Hair follicular keratinocyte (primary cell): ENCODE results near the gene NRDC. TPM values are rescaled to one million over a fixed set of nuclear protein-coding genes. Genes with fewer than 3 reads are reported as not detected.

Experiments
- total RNA-seq: library from RNA; depleted of rRNA; stranded (reverse); fragments of >200 nt; gene quantifications from 2 replicates; pipeline ENCODE4 v1.2.3, GENCODE V29; 2015

Gene NRDC, protein sequence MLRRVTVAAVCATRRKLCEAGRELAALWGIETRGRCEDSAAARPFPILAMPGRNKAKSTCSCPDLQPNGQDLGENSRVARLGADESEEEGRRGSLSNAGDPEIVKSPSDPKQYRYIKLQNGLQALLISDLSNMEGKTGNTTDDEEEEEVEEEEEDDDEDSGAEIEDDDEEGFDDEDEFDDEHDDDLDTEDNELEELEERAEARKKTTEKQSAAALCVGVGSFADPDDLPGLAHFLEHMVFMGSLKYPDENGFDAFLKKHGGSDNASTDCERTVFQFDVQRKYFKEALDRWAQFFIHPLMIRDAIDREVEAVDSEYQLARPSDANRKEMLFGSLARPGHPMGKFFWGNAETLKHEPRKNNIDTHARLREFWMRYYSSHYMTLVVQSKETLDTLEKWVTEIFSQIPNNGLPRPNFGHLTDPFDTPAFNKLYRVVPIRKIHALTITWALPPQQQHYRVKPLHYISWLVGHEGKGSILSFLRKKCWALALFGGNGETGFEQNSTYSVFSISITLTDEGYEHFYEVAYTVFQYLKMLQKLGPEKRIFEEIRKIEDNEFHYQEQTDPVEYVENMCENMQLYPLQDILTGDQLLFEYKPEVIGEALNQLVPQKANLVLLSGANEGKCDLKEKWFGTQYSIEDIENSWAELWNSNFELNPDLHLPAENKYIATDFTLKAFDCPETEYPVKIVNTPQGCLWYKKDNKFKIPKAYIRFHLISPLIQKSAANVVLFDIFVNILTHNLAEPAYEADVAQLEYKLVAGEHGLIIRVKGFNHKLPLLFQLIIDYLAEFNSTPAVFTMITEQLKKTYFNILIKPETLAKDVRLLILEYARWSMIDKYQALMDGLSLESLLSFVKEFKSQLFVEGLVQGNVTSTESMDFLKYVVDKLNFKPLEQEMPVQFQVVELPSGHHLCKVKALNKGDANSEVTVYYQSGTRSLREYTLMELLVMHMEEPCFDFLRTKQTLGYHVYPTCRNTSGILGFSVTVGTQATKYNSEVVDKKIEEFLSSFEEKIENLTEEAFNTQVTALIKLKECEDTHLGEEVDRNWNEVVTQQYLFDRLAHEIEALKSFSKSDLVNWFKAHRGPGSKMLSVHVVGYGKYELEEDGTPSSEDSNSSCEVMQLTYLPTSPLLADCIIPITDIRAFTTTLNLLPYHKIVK
- 67.2 and 71.6 TPM in 2 replicates for total RNA-seq

DNA sequence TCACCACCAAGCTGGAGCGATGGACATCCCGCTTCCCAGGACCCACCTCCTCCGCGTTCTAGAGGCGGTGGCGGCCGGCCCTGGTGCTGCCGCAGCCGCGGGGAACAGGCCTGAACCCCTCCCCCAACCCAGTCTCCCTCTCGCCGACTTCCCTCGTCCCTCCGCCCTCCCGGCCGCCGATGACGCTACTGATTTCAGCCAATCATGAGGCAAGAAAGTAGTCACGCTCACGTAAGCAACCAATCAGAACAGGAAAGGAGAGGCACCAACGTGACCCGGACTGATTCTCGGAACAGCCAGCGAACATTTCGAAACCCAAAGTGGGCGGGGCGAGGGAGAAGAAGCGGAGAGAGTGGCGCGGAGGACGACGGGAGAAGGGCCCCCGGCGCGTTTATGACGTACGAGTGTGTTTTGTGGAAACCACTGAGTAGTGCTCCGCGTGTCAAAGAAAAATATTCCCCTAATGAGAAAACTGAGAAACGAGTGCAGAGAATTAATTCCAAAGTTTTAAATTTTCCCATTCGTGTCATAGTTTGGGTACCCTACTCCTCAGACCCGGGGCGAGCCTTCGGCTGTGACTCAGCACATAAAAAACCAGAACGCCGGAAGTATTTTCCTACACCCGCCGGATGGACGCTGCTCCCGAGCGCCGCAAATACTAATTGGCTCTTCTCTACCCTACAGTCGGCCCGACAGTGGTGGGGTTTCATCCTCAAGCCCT lies at the start of gene NRDC:
NRDC (minus strand) TSS at position 112 of the 721 bp plus-strand sequence. CDS start 112 bp downstream, outside the sequence.

Other genes starting within 250 kb of the NRDC start
- gene RAB3B, start 112.0 kb upstream of the NRDC start, total RNA-seq: 2.8 and 5.7 TPM in 2 replicates
- 7.4 and 13.0 TPM in 2 replicates for gene KTI12, start 155.1 kb upstream of the NRDC start, total RNA-seq
- 53.7 and 59.9 TPM in 2 replicates for gene TXNDC12, start 176.5 kb upstream of the NRDC start, total RNA-seq
- gene BTF3L4, start 177.6 kb upstream of the NRDC start, total RNA-seq: 42.2 and 60.2 TPM in 2 replicates